HepG2 (cell line): ENCODE results near the gene TBCEL. TPM values are rescaled to one million over a fixed set of nuclear protein-coding genes. Genes with fewer than 3 reads are reported as not detected.

ENCODE experiments used
- ARID4A ChIP-seq: sonication (generic); formaldehyde crosslinking; IDR thresholded peaks from 2 replicates; pipeline ENCODE4 v1.5.0; 2020; ENCODE audit warnings: mild to moderate bottlenecking, missing genetic modification reagents, borderline replicate concordance
- CEBPB ChIP-seq: IDR thresholded peaks from 2 replicates; pipeline ENCODE4 v1.6.1; 2011; ENCODE audit warnings: low read depth, low read length, improper control_type of control experiment, borderline replicate concordance
- FOXA1 ChIP-seq, 2 experiments: fragments of 450-650 bp in 1 of 2; sonication (generic) in 1 of 2; formaldehyde crosslinking in 1 of 2; IDR thresholded peaks; 2 replicates each; pipeline versions ENCODE4 v1.4.0 to v1.6.1; 2016 to 2020; ENCODE audit warnings: missing genetic modification reagents in 1 of 2
- HOMEZ ChIP-seq: IDR thresholded peaks from 2 replicates; pipeline ENCODE4 v1.6.1; 2016; ENCODE audit warnings: low read depth
- HOXA9 ChIP-seq: sonication (generic); formaldehyde crosslinking; IDR thresholded peaks from 2 replicates; pipeline ENCODE4 v1.8.1; 2022; ENCODE audit warnings: missing genetic modification reagents, mild to moderate bottlenecking, moderate library complexity, borderline replicate concordance
- IRF9 ChIP-seq: sonication (generic); formaldehyde crosslinking; IDR thresholded peaks from 2 replicates; pipeline ENCODE4 v1.8.0; 2022; ENCODE audit warnings: missing genetic modification reagents, mild to moderate bottlenecking, borderline replicate concordance
- JARID2 ChIP-seq: sonication (generic); formaldehyde crosslinking; IDR thresholded peaks from 2 replicates; pipeline ENCODE4 v1.8.1; 2023; ENCODE audit warnings: missing genetic modification reagents, inconsistent platforms; ENCODE audit not compliant: insufficient replicate concordance
- MAZ ChIP-seq, 2 experiments: sonication (generic) in 1 of 2; formaldehyde crosslinking in 1 of 2; IDR thresholded peaks; 2 replicates each; pipeline versions ENCODE4 v1.5.0 to v1.6.1; 2012 to 2020; ENCODE audit warnings: low read depth in 2 of 2, mild to moderate bottlenecking in 2 of 2, borderline replicate concordance in 1 of 2, improper control_type of control experiment in 1 of 2, low read length in 1 of 2, missing genetic modification reagents in 1 of 2, moderate library complexity in 1 of 2
- RBM39 ChIP-seq: fragments of 200-400 bp; formaldehyde crosslinking; IDR thresholded peaks from one replicate; pipeline ENCODE4 v1.6.1; 2018; ENCODE audit warnings: antibody characterized with exemption, mild to moderate bottlenecking, low read depth, low read length; ENCODE audit not compliant: poor library complexity, severe bottlenecking
- TBP ChIP-seq: sonication (generic); formaldehyde crosslinking; IDR thresholded peaks from 2 replicates; pipeline ENCODE4 v1.5.0; 2020; ENCODE audit warnings: missing genetic modification reagents
- U2AF2 ChIP-seq: fragments of 200-400 bp; formaldehyde crosslinking; IDR thresholded peaks from 2 replicates; pipeline ENCODE4 v1.6.1; 2017; ENCODE audit warnings: low read depth, mild to moderate bottlenecking, low read length
- YY1 ChIP-seq: IDR thresholded peaks from 2 replicates; pipeline ENCODE4 v1.6.1; 2011; ENCODE audit warnings: low read length, low read depth, moderate library complexity, mild to moderate bottlenecking; ENCODE audit not compliant: insufficient read depth, insufficient replicate concordance
- ZNF143 ChIP-seq: sonication (generic); formaldehyde crosslinking; IDR thresholded peaks from 2 replicates; pipeline ENCODE4 v1.4.0; 2020; ENCODE audit warnings: missing genetic modification reagents
- ZNF333 ChIP-seq: sonication (generic); formaldehyde crosslinking; IDR thresholded peaks from 2 replicates; pipeline ENCODE4 v1.4.0; 2020; ENCODE audit warnings: mild to moderate bottlenecking, missing genetic modification reagents, borderline replicate concordance
- ZNF468 ChIP-seq: sonication (generic); formaldehyde crosslinking; IDR thresholded peaks from 2 replicates; pipeline ENCODE4 v1.8.0; 2022; ENCODE audit warnings: mild to moderate bottlenecking, moderate library complexity, missing genetic modification reagents
- ZNF768 ChIP-seq: sonication (generic); formaldehyde crosslinking; IDR thresholded peaks from 2 replicates; pipeline ENCODE4 v1.4.0; 2020; ENCODE audit warnings: missing genetic modification reagents
- polyA plus RNA-seq, 8 experiments: library from polyadenylated mRNA; depleted of rRNA in 3 of 8; stranded (reverse) in 7 of 8; unstranded in 1 of 8; fragments of >200 nt; fragmentation: Illumina TruSeq in 4 of 8; extraction: Trizol in 4 of 8; gene quantifications; 2 replicates each; pipeline versions ENCODE4 v1.2.1 to v1.2.3, GENCODE V29; 2011 to 2016; ENCODE audit warnings: low read depth in 4 of 8, missing spikeins in 1 of 8, mixed read lengths in 1 of 8; ENCODE audit not compliant: insufficient read depth in 1 of 8
- total RNA-seq, 5 experiments: library from RNA; depleted of rRNA; stranded (reverse); fragments of >200 nt; fragmentation: Illumina TruSeq; extraction: Trizol; gene quantifications; 2 replicates each; pipeline ENCODE4 v1.2.3, GENCODE V29; 2016; ENCODE audit warnings: low read depth in 1 of 5

Gene TBCEL
- total and polyA plus RNA-seq, 2 of the 13 experiments (the other 11 are each of a cell fraction or from before 2014, with no cell fraction given), result 6.1 to 12.5 TPM

GRCh38 chr11:120985718-120986569 is 38.0 kb upstream of the TBCEL start (continued):
- TF ChIP-seq U2AF2 (no peak), TBP (CRISPR knock-in tag) (no peak), FOXA1 (IDR thresholded peaks at IDR 0.05) (no peak), FOXA1 (CRISPR knock-in tag; IDR thresholded peaks at IDR 0.05) (no peak), JARID2 (no peak), ZNF333 (no peak), CEBPB (no peak), HOMEZ (CRISPR knock-in tag) (no peak), IRF9 (no peak), HOXA9 (CRISPR knock-in tag) (no peak), MAZ (IDR thresholded peaks at IDR 0.05; ENCODE audit: borderline replicate concordance, low read depth, low read length) (0 out of 2 replicates have a peak, but pooled peaks have one; percentile 27), MAZ (CRISPR knock-in tag; IDR thresholded peaks at IDR 0.05; ENCODE audit: low read depth) (no peak), ZNF768 (CRISPR knock-in tag) (peak; percentile 38; the same call in 1 of the 2 replicates), RBM39 (no peak), ZNF143 (no peak), ZNF468 (CRISPR knock-in tag) (0 out of 2 replicates have a peak, but pooled peaks have one; percentile 28), YY1 (peak; percentile 19), ARID4A (CRISPR knock-in tag) (0 out of 2 replicates have a peak, but pooled peaks have one; percentile 15)
